ENCODE data around the gene GNB4.

DNA sequence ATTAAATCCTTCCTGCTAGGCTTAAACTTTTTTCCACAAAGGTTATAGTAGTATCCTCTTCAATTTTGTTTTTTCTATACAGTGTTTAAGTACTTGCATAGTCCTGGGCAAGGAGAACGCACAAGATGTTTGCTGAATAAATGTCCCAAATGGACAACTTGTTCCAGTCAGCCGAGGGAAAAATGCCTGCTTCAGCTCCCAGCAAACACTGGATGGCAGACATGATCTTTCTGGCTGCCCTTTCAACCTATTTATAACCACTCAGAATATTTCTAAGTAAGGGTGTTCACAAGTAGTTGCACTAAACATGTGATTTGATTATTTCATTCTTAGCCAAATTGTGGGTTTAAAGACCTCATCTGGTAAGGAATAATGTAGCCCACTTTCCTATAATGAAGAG, 29.8 kb downstream of the GNB4 start:
- TF ChIP-seq POLR2A (IDR thresholded peaks at IDR 0.05; ENCODE audit: low read depth, low read length) (no peak), TAF1 (IDR thresholded peaks at IDR 0.05; ENCODE audit: borderline replicate concordance, low read depth, low read length) (no peak)
